Fibroblast of lung (primary cell): ENCODE measurements around the gene PPFIBP1.

Source experiments
- CTCF ChIP-seq, 2 donors: IDR thresholded peaks in 1 of 2; conservative IDR thresholded peaks in 1 of 2; 1 replicate in 1 of 2; 2 replicates in 1 of 2; pipeline ENCODE4 v1.5.1; 2011 to 2012; ENCODE audit warnings: low read length in 2 of 2, control low read depth in 1 of 2, inconsistent platforms in 1 of 2, low read depth in 1 of 2, mild to moderate bottlenecking in 1 of 2
- EZH2 ChIP-seq: IDR thresholded peaks from 2 replicates; pipeline ENCODE4 v1.5.1; 2012; ENCODE audit warnings: low read length, control low read depth, mild to moderate bottlenecking; ENCODE audit errors: missing control alignments

DNA sequence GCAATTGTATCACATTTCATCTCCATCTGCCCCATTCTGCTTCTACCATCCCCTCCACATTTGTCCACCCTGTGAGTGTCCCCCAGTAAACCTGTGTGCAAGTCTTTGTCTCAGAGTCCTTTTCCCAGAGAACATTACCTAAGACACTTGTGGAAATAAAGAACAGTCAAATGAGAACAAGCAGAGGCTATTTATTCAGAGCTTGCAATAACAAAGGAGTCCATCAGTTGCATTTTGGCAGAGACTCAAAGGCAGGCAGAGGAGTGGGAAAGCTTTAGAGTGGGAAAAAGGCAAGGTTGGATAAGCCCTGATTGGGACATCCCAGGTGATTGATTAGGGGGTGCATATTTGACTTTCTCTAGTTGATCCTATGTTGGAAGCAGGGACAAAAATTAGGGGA, 18.2 kb upstream of the PPFIBP1 start:
- TF ChIP-seq CTCF (conservative IDR thresholded peaks at IDR 0.05 in 1 of 2, IDR thresholded peaks at IDR 0.05 in 1 of 2; ENCODE audit: low read depth in 1 of 2, low read length in 2 of 2), result no peak
- TF ChIP-seq EZH2, result no peak
